OCI-LY1 (cell line): ENCODE results near the gene DOCK1.
"Not testable (repeated sequence)": the region's sequence is repeated elsewhere in the genome, so short reads cannot be mapped to it uniquely, and the experiment has no call there.

ENCODE experiments used
- EZH2 ChIP-seq: fragments of 200-600 bp; sonication (generic), shearing (Covaris generic); IDR thresholded peaks from 2 replicates; pipeline ENCODE4 v1.8.0; 2017; ENCODE audit warnings: borderline replicate concordance, mixed run types, mild to moderate bottlenecking, antibody characterized with exemption, low read length, moderate library complexity, mixed read lengths
- TF ChIP-seq, protein P1 (sequence below): fragments of 200-600 bp; sonication (generic), shearing (Covaris generic); IDR thresholded peaks from 2 replicates; pipeline ENCODE4 v1.5.1; 2017; ENCODE audit warnings: mild to moderate bottlenecking, antibody characterized with exemption, low read length, moderate library complexity, mixed read lengths

DNA sequence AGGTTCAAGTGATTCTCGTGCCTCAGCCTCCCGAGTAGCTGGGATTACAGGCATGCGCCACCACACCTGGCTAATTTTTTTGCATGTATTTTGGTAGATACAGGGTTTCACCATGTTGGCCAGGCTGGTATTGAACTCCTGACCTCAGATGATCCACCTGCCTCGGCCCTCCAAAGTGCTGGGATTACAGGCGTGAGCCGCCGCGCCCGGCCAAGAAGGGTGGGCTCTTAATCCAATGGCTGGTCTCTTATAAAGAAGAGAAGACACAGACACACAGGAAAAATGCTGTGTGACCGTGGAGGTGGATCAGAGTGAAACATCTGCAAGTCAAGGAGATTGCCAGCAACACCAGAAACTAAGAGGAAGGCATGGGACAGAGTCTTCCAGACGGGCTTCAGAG, 394.0 kb downstream of the DOCK1 start:
- TF ChIP-seq, protein P1, sequence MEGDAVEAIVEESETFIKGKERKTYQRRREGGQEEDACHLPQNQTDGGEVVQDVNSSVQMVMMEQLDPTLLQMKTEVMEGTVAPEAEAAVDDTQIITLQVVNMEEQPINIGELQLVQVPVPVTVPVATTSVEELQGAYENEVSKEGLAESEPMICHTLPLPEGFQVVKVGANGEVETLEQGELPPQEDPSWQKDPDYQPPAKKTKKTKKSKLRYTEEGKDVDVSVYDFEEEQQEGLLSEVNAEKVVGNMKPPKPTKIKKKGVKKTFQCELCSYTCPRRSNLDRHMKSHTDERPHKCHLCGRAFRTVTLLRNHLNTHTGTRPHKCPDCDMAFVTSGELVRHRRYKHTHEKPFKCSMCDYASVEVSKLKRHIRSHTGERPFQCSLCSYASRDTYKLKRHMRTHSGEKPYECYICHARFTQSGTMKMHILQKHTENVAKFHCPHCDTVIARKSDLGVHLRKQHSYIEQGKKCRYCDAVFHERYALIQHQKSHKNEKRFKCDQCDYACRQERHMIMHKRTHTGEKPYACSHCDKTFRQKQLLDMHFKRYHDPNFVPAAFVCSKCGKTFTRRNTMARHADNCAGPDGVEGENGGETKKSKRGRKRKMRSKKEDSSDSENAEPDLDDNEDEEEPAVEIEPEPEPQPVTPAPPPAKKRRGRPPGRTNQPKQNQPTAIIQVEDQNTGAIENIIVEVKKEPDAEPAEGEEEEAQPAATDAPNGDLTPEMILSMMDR = not testable (repeated sequence)
- not testable (repeated sequence) for TF ChIP-seq EZH2
